Stimulated activated CD4-positive, alpha-beta T cell treated with anti-CD3 and anti-CD28 coated beads, TNF-alpha, amount 100 ng/mL, for 48 hours (primary cell): ENCODE results near the gene SAP30BP.

ENCODE experiments used
- DNase-seq, 3 donors: peaks; one replicate each; pipeline ENCODE4 v3.0.0-alpha.2; 2020; ENCODE audit warnings: low read depth in 3 of 3

Gene SAP30BP

GRCh38 chr17:75738218-75738802 is 71.2 kb downstream of the SAP30BP start:
- DNase-seq = no peak

GRCh38 chr17:75739174-75739573 is 72.0 kb downstream of the SAP30BP start:
- DNase-seq = no peak

DNA sequence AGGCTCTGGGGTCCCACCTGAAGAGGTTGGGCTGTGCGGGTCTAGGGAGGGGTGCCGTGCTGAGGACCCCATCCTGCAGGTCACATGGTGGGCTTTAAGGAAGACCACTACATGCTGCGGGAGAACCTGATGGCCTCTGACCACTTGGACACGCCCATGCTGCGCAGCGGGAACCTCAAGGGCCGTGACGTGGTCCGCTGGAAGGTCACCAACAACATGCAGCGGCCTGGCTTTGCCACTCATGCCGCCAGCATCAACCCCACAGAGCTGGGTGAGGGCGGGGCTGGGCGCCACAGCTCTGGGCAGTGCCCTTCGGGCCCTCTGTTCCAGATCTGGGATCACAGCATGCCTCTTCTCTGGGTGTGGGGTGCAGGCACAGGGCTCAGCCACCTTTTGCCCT is 72.7 kb downstream of the SAP30BP start:
- DNase-seq = no peak

GRCh38 chr17:75740215-75740614 is 73.1 kb downstream of the SAP30BP start:
- no peak for DNase-seq

DNA sequence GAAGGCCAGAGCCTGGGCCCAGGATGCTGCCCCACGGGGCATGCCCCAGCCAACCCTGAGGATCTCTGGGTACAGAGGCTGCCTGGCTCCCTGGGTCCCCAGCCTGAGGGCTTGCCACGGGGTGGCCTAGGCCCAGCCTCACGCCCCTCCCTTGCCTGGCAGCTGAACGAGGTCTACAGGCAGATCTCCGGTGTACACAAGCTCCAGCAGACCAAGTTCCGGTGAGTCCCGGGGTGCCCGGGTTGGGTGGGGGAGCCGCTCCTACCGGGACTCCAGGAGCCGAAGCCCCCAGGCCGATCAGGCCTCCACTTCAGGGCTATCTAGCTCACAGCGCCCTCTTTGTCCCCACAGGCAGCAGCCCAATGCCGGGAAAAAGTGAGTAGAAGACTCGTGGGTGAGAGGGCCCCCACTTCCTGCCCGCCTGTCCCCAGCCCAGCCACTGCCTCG is 73.5 kb downstream of the SAP30BP start:
- no peak for DNase-seq

DNA sequence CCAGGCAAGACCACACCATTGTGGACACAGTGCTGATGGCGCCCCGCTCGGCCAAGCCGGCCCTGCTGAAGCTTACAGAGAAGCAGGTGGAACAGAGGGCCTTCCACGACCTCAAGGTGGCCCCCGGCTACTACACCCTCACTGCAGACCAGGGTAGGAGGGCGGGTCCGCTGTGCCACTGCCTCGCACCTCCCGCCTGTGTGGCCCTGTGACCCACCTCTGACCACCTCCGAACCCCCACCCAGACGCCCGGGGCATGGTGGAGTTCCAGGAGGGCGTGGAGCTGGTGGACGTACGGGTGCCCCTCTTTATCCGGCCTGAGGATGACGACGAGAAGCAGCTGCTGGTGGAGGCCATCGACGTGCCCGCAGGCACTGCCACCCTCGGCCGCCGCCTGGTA is 75.2 kb downstream of the SAP30BP start:
- no peak for DNase-seq

DNA sequence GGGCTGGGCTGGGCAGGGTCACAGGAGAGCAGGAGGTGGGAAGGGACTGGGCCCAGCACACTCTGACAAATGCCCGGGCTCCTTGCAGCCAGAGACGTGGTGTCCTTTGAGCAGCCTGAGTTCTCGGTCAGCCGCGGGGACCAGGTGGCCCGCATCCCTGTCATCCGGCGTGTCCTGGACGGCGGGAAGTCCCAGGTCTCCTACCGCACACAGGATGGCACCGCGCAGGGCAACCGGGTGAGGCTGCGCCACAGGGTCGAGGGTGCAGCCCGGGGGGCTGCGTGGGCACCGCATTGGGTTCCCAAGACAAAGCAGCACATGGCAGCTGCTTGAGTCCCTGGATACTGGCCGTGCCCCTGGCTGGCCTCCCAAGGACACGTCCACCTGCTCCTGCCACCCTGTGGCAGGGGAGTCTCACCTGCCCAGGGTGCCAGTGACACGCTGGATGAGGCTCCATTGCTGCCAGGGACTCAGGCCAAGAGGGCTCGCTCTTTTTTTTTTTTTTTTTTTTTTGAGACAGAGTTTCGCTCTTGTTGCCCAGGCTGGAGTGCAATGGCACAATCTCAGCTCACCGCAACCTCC is 76.6 kb downstream of the SAP30BP start:
- no peak for DNase-seq

DNA sequence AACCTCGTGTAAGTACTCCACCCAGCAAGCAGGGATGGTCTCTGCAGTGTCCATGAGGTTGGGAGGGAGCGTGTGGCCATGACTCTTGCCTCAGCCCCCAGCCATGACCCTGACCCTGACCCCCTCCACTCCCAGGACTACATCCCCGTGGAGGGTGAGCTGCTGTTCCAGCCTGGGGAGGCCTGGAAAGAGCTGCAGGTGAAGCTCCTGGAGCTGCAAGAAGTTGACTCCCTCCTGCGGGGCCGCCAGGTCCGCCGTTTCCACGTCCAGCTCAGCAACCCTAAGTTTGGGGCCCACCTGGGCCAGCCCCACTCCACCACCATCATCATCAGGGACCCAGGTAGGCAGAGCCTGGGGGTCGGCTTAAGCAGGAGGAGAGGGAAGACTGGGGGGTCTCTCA is 81.6 kb downstream of the SAP30BP start:
- no peak for DNase-seq

- peak; percentile 75 to 94 (median 91) for DNase-seq
These were observed 82.6 kb downstream of the SAP30BP start for GRCh38 chr17:75749545-75750389.

- DNase-seq = no peak
These were observed 83.7 kb downstream of the SAP30BP start for GRCh38 chr17:75750661-75751423.

DNA sequence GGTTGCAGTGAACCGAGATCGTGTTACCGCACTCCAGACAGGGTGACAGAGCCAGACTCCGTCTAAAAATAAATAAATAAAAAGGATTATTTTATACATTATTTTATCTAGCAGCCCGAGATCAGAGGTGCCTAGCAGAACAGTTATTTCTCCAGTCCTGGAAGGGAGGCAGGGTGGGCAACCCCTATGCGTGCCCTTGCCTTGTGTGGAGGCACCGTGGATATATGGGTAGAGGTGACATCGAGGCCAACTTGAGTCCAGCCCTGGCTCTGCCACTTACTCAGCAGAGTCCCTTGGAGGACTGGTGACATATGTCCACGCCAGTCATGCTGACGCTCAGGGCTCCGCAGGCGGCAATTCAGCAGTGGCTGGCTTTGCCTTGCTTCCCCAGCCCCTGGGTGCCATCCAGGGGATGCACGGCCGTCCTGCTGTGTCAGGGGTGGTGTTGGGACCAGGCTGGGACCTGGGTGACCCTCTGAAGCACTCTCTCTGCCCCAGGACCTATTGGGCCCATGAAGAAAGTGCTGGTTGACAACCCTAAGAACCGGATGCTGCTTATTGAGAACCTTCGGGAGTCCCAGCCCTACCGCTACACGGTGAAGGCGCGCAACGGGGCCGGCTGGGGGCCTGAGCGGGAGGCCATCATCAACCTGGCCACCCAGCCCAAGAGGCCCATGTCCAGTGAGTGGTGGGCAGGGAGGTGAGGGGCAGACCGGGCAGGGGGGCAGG is 84.7 kb downstream of the SAP30BP start:
- DNase-seq = no peak

GRCh38 chr17:75752405-75752709 is 85.2 kb downstream of the SAP30BP start:
- no peak for DNase-seq

GRCh38 chr17:75752802-75753513 is 85.8 kb downstream of the SAP30BP start:
- DNase-seq = no peak

- DNase-seq = peak in 2 of 3 donors; percentile 37 to 69
These were observed 86.6 kb downstream of the SAP30BP start for GRCh38 chr17:75753514-75754377.

DNA sequence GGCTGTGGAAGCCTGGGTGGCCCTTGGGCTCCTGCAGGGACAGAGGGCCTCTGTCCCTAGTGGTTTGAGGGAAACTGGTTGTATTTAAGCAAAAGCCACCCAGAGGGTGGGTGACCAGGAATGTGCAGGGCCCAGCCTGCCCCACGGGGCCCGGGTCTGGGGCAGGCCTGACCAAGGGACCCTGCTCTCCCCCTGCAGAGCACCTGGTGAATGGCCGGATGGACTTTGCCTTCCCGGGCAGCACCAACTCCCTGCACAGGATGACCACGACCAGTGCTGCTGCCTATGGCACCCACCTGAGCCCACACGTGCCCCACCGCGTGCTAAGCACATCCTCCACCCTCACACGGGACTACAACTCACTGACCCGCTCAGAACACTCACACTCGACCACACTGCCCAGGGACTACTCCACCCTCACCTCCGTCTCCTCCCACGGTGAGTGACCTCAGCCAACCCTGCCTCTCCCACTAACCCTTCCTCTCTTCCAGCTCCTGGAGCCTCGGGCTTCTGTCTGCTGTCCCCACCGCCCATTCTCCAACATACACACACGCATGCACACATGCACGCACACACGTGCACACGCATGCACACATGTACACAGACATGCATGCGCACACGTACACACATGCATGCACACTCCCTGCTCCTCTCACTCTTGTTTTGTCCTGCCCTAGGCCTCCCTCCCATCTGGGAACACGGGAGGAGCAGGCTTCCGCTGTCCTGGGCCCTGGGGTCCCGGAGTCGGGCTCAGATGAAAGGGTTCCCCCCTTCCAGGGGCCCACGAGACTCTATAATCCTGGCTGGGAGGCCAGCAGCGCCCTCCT is 87.5 kb downstream of the SAP30BP start:
- DNase-seq = no peak

DNA sequence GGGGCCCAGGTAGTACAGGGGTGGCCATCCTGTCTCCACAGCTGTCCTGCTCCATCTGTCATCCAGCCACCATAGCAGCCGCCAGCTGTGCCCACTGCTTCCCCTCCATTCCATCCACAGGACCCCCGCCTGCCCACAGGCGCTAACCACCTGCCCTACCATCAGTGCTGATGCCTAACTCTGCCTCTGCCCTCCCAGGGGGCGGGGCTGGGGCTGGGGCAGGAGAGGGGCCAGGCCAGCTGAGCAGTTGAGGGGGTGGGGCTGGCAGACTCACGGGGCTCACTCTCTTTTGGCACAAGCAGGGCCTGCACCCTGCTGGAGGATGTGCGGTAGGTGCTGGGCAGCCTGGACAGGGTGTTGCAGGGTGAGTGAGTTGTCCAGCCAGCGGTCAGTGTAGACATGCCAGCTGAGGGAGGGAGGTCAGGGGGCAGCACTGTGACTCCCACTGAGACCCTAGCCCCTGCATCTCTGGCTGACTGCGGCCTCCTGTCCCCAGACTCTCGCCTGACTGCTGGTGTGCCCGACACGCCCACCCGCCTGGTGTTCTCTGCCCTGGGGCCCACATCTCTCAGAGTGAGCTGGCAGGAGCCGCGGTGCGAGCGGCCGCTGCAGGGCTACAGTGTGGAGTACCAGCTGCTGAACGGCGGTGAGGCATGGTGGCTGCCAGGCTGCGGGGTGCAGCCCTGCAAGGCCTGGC is 88.2 kb downstream of the SAP30BP start:
- no peak for DNase-seq

DNA sequence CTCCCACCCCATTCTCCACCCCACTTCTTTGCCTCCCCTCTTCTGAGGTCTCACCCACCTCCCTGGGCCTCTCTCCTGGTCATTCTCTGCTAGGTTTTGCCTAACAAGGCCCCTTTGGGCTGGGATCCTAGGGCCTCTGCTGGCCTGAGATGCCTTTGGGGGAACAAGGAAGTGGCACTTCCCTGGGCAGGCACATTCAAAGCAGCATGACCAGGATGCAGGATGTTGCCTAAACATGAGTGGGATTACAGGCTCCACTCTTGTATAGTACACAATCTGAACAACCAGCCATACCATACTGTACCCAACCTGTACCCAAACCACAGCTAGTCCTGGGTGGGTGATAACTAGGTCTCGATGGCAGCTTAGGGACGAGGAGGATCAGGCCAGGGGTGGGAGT is 88.9 kb downstream of the SAP30BP start:
- DNase-seq = no peak

GRCh38 chr17:75756451-75757085 is 89.4 kb downstream of the SAP30BP start:
- no peak for DNase-seq
